Upper lobe of right lung (tissue), 1 donor: ENCODE data around the gene UBR3. TPM values are rescaled to one million over a fixed set of nuclear protein-coding genes. Genes with fewer than 3 reads are reported as not detected.
A peak's percentile ranks its signal among the peaks of the same experiment; 100 is the strongest.

Experiments used
- ATAC-seq: fragments of 200-7000 bp; cut with Tn5 transposase; one replicate; pipeline ENCODE4 v1.9.1; 2020; ENCODE audit warnings: mild to moderate bottlenecking, moderate library complexity
- DNase-seq: peaks from one replicate; pipeline ENCODE4 v3.0.0-alpha.2; 2020
- H3K27ac ChIP-seq: fragments of 200-600 bp; one replicate; pipeline ENCODE4 v1.8.0; 2022
- H3K27me3 ChIP-seq: fragments of 200-600 bp; one replicate; pipeline ENCODE4 v1.8.0; 2022; ENCODE audit warnings: mild to moderate bottlenecking
- H3K36me3 ChIP-seq: fragments of 200-600 bp; one replicate; pipeline ENCODE4 v1.8.0; 2022
- H3K4me1 ChIP-seq: fragments of 200-600 bp; one replicate; pipeline ENCODE4 v1.8.0; 2022
- H3K4me3 ChIP-seq: fragments of 200-600 bp; one replicate; pipeline ENCODE4 v1.8.0; 2022; ENCODE audit warnings: mild to moderate bottlenecking
- H3K9me3 ChIP-seq: fragments of 200-600 bp; one replicate; pipeline ENCODE4 v1.8.0; 2022
- CTCF ChIP-seq: fragments of 200-600 bp; IDR thresholded peaks from one replicate; pipeline ENCODE4 v1.8.0; 2022; ENCODE audit warnings: antibody characterized with exemption
- intact Hi-C: fragments of 100-400 bp; cut with DNase I; formaldehyde crosslinking; loops from one replicate; pipeline ENCODE4 v1.11.0; 2022
- total RNA-seq: library from RNA; stranded (reverse); fragmentation: NEBNext Ultra II Directional; extraction: Animal tissue kit (Norgen Biotek cat#: 25700); gene quantifications from one replicate; pipeline ENCODE4 v1.2.1, GENCODE V29; 2021
- donor health status: DM: no; HTN: yes; CAD: no; lungs with severe emphysema.

Gene UBR3
- total RNA-seq, 1 donor from 2014 or later, result 42.8 TPM

GRCh38 chr2:169790581-169790980 lies 36.7 kb upstream of the UBR3 start:
- no peak for ATAC-seq
- no peak for TF ChIP-seq CTCF

GRCh38 chr2:169795181-169795580 lies 32.1 kb upstream of the UBR3 start:
- H3K27me3 ChIP-seq, result no peaks in the 10 kb centered on the region
- no peak for ATAC-seq

More at GRCh38 chr2:169790581-169790980, 36.7 kb upstream of the UBR3 start:
- Histone ChIP-seq H3K27me3 (no peaks in the 10 kb centered on the region), H3K36me3 (no peaks in the 10 kb centered on the region), H3K4me3 (no peak overlapping the region), H3K9me3 (no peaks in the 10 kb centered on the region), H3K27ac (no peak overlapping the region), H3K4me1 (no peaks in the 10 kb centered on the region)
- DNase-seq, result no peak
- intact Hi-C loops, result no loop called here

GRCh38 chr2:169796441-169796840 lies 30.8 kb upstream of the UBR3 start:
- intact Hi-C loops, result no loop called here
- peaks cover 7% of the 10 kb centered on the region for H3K36me3 ChIP-seq
- H3K27ac ChIP-seq, result no peak overlapping the region
- TF ChIP-seq CTCF, result no peak
- H3K27me3 ChIP-seq, result no peaks in the 10 kb centered on the region
- no peaks in the 10 kb centered on the region for H3K9me3 ChIP-seq
- peaks cover 5% of the 10 kb centered on the region for H3K4me1 ChIP-seq
- no peak overlapping the region for H3K4me3 ChIP-seq
- ATAC-seq (no peak), DNase-seq (no peak)

More at GRCh38 chr2:169795181-169795580, 32.1 kb upstream of the UBR3 start:
- intact Hi-C loops, result no loop called here
- Histone ChIP-seq H3K4me3 (no peak overlapping the region), H3K27ac (no peak overlapping the region), H3K9me3 (no peaks in the 10 kb centered on the region), H3K36me3 (no peaks in the 10 kb centered on the region), H3K4me1 (peaks cover 5% of the 10 kb centered on the region)
- DNase-seq, result no peak
- no peak for TF ChIP-seq CTCF

- H3K9me3 ChIP-seq, result no peaks in the 10 kb centered on the region
- H3K4me1 ChIP-seq, result peaks cover 5% of the 10 kb centered on the region
- peaks cover 16% of the 10 kb centered on the region for H3K36me3 ChIP-seq
- no peak overlapping the region for H3K27ac ChIP-seq
- ATAC-seq (no peak), DNase-seq (no peak)
- H3K27me3 ChIP-seq, result no peaks in the 10 kb centered on the region
- no peak overlapping the region for H3K4me3 ChIP-seq
- intact Hi-C loops, result no loop called here
- no peak for TF ChIP-seq CTCF
These were observed 29.7 kb upstream of the UBR3 start for GRCh38 chr2:169797601-169798000.

GRCh38 chr2:169798397-169798717 lies 28.9 kb upstream of the UBR3 start:
- Histone ChIP-seq H3K27me3 (no peaks in the 10 kb centered on the region), H3K27ac (peak overlapping the region; percentile 86), H3K36me3 (peaks cover 24% of the 10 kb centered on the region), H3K9me3 (no peaks in the 10 kb centered on the region), H3K4me1 (peaks cover 5% of the 10 kb centered on the region), H3K4me3 (peak overlapping the region; percentile 88)
- TF ChIP-seq CTCF, result no peak
- intact Hi-C loops, result no loop called here
- ATAC-seq (no peak), DNase-seq (no peak)
